K562 (cell line): ENCODE measurements around the gene LRRK1. TPM values are rescaled to one million over a fixed set of nuclear protein-coding genes. Genes with fewer than 3 reads are reported as not detected.

ENCODE experiments used
- ATAC-seq: fragments of 200-7000 bp; cut with Tn5 transposase; 3 replicates; pipeline ENCODE4 v1.9.1; 2020; ENCODE audit warnings: moderate library complexity
- BruUV-seq: library from RNA; stranded (reverse); fragments of 400-500 nt; replicated peaks from 2 replicates; lab custom pipeline; 2021; lab: Mats Ljungman, UMichigan
- CTCF ChIA-PET: fragments of 300-600 bp; formaldehyde crosslinking; extraction: SDS; loops from one replicate; lab custom pipeline; 2021; ENCODE audit warnings: low intra/inter-chr PET ratio; lab: Yijun Ruan, JAX
- POLR2A ChIA-PET: fragments of 300-600, 350-650 bp; sonication (Branson Sonifier 250); formaldehyde crosslinking; extraction: SDS; loops from one replicate; lab custom pipeline; 2021; ENCODE audit warnings: antibody characterized with exemption, inconsistent platforms; lab: Yijun Ruan, JAX
- DNase-seq, 4 experiments: peaks; one replicate each; pipeline versions ENCODE4 v3.0.0 to v3.0.0-alpha.2; 2011 to 2018; ENCODE audit warnings: low spot score in 3 of 4, mixed read lengths in 3 of 4; ENCODE audit errors: extremely low read depth in 1 of 4
- FAIRE-seq: peaks from 2 replicates; lab custom pipeline; 2011; peaks lifted over from hg19 to GRCh38; lab: Jason Lieb, UNC
- H2AFZ ChIP-seq: 2 replicates; pipeline ENCODE4 v1.6.0; 2011; ENCODE audit warnings: low read depth, low read length, control low read depth, inconsistent platforms
- H3K27ac ChIP-seq: fragments of 200-600 bp; 3 replicates; pipeline ENCODE4 v1.8.0; 2011; ENCODE audit warnings: low read depth, mild to moderate bottlenecking, control low read depth, inconsistent platforms, low read length, moderate library complexity, mixed read lengths; ENCODE audit errors: extremely low read depth
- H3K27me3 ChIP-seq, 2 experiments: fragments of 300-600 bp in 1 of 2; 2 replicates in 1 of 2; 3 replicates in 1 of 2; pipeline versions ENCODE4 v1.6.0 to v1.8.0; 2011; ENCODE audit warnings: inconsistent platforms in 2 of 2, low read length in 2 of 2, mild to moderate bottlenecking in 1 of 2, mixed read lengths in 1 of 2, moderate library complexity in 1 of 2; ENCODE audit not compliant: control insufficient read depth in 2 of 2, insufficient read depth in 2 of 2
- H3K36me3 ChIP-seq: fragments of 300-600 bp; 3 replicates; pipeline ENCODE4 v1.8.0; 2011; ENCODE audit warnings: mild to moderate bottlenecking, low read length, inconsistent platforms; ENCODE audit not compliant: control insufficient read depth, insufficient read depth
- H3K4me1 ChIP-seq, 2 experiments: fragments of 200-600 bp in 1 of 2; replicated peaks in 1 of 2; 2 replicates in 1 of 2; 3 replicates in 1 of 2; pipeline versions ENCODE4 v1.5.1 to v1.8.0; 2011; ENCODE audit warnings: inconsistent platforms in 2 of 2, low read length in 2 of 2, mild to moderate bottlenecking in 1 of 2, mixed read lengths in 1 of 2, moderate library complexity in 1 of 2; ENCODE audit not compliant: control insufficient read depth in 2 of 2, insufficient read depth in 2 of 2
- H3K4me2 ChIP-seq: 2 replicates; pipeline ENCODE4 v1.6.1; 2011; ENCODE audit warnings: low read length, control low read depth, inconsistent platforms, mixed read lengths; ENCODE audit not compliant: insufficient read depth
- H3K4me3 ChIP-seq: fragments of 200-600 bp; sonication (generic), shearing (Covaris generic); 2 replicates; pipeline ENCODE4 v1.5.1; 2016; ENCODE audit warnings: control low read depth, inconsistent platforms
- H3K79me2 ChIP-seq: fragments of 200-600 bp; 3 replicates; pipeline ENCODE4 v1.8.0; 2011; ENCODE audit warnings: low read length, inconsistent platforms; ENCODE audit not compliant: control insufficient read depth, insufficient read depth
- H3K9ac ChIP-seq, 2 experiments: 2 replicates each; pipeline versions ENCODE4 v1.6.0 to v1.6.1; 2011; ENCODE audit warnings: low read depth in 2 of 2, low read length in 2 of 2, control low read depth in 1 of 2, inconsistent platforms in 1 of 2, mild to moderate bottlenecking in 1 of 2, mixed read lengths in 1 of 2; ENCODE audit not compliant: insufficient read depth in 1 of 2
- H3K9me1 ChIP-seq: one replicate; pipeline ENCODE4 v1.6.0; 2011; ENCODE audit warnings: inconsistent platforms, mild to moderate bottlenecking, low read length, moderate library complexity; ENCODE audit not compliant: control insufficient read depth, insufficient read depth
- H3K9me3 ChIP-seq: replicated peaks from 2 replicates; pipeline ENCODE4 v1.5.1; 2011; ENCODE audit warnings: low read depth, low read length, inconsistent platforms; ENCODE audit not compliant: control insufficient read depth, insufficient read depth
- H4K20me1 ChIP-seq: replicated peaks from 2 replicates; pipeline ENCODE4 v1.6.1; 2011; ENCODE audit warnings: low read length, inconsistent platforms, mixed read lengths; ENCODE audit not compliant: control insufficient read depth, insufficient read depth
- MTF1 ChIP-seq: fragments of 250-450 bp; sonication (Bioruptor Pico); IDR thresholded peaks from 2 replicates; pipeline ENCODE4 v1.9.0; 2021; ENCODE audit warnings: moderate library complexity, mild to moderate bottlenecking, inconsistent platforms, borderline replicate concordance
- SMC3 ChIP-seq: conservative IDR thresholded peaks from 2 replicates; pipeline ENCODE4 v1.6.1; 2011; ENCODE audit warnings: low read depth, low read length, improper control_type of control experiment; ENCODE audit not compliant: insufficient read depth
- ZBTB7A ChIP-seq: IDR thresholded peaks from 2 replicates; pipeline ENCODE4 v1.6.1; 2011; ENCODE audit warnings: low read depth, mild to moderate bottlenecking, low read length, moderate library complexity, borderline replicate concordance; ENCODE audit not compliant: control insufficient read depth
- WGBS: fragments of 100-300 bp; shearing (Covaris generic); methylation state at CpG from one replicate; pipeline ENCODE4 v1.1.6; 2016; ENCODE audit warnings: low coverage, mixed read lengths; ENCODE audit not compliant: insufficient coverage; ENCODE audit errors: missing lambda C conversion rate; 5-methylcytosine and 5-hydroxymethylcytosine counted together
- in situ Hi-C: fragments of 300-500 bp; cut with MboI; formaldehyde crosslinking; loops from 4 replicates; pipeline ENCODE4 v1.15.0; 2018; ENCODE audit warnings: inconsistent platforms, mixed read lengths
- intact Hi-C: fragments of 100-400 bp; cut with micrococcal nuclease; formaldehyde crosslinking; loops from 2 replicates; pipeline ENCODE4 v1.14.2; 2022
- polyA plus RNA-seq, 8 experiments: library from polyadenylated mRNA; depleted of rRNA in 4 of 8; stranded (reverse) in 5 of 8; unstranded in 3 of 8; fragments of >200 nt; fragmentation: Nextera tagmentation in 2 of 8; fragmentation: Illumina TruSeq in 1 of 8; extraction: Ambion mirVana in 2 of 8; extraction: Trizol in 1 of 8; gene quantifications; 2 replicates each; pipeline versions ENCODE4 v1.2.1 to v1.2.3, GENCODE V29; 2011 to 2014; ENCODE audit warnings: inconsistent platforms in 1 of 8, missing spikeins in 1 of 8
- total RNA-seq, 7 experiments: library from RNA; depleted of rRNA in 6 of 7; stranded (reverse); fragments of >200 nt in 6 of 7; fragmentation: Illumina TruSeq in 2 of 7; extraction: Trizol in 2 of 7; gene quantifications; 2 replicates each; pipeline versions ENCODE4 v1.2.1 to v1.2.3, GENCODE V29; 2011 to 2021; ENCODE audit warnings: low replicate concordance in 1 of 7
- TF ChIP-seq, protein P1 (sequence below): sonication (generic); formaldehyde crosslinking; IDR thresholded peaks from 2 replicates; pipeline ENCODE4 v1.8.1; 2022; ENCODE audit warnings: missing genetic modification reagents

The LRRK1 gene
- total and polyA plus RNA-seq, 9 of the 15 experiments (the other 6 are each of a cell fraction or from before 2014, with no cell fraction given): 0.01 to 1.5 (median 0.11) TPM

DNA sequence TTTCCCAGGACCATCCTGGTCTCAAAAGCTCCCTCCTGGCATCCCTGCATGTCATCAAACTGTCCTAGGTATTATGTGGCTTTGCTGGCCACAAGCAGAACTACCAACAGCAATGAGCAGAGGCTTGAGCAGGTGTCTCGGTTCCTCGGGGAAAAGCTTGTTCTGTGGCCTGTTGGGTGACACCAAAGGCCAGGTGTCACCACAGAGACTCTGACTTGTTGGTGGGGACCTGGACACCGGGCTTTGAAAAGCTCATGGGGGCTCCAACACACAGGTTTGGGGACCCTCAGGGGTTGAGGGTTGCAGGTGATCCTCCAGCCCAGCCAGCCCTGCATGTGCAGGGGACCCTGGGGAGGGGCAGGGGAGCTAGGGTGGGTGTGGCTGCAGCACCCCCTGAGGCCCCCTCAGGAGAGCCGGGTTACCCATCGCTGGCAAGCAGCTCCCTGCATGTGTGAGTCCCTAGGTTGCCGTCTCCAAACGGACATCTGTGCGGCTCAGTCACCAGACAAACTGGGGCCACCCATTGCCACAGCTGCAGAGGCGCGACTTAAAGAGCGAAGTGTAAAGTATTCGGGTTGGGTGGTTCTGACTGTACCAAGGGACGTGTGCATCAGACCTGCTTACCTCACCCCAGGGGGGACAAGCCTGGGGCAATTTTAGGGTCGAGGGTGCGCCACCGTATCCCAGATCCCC, 192.6 kb downstream of the LRRK1 start:
- Histone ChIP-seq H3K4me2 (no peak overlapping the region), H3K27ac (no peak overlapping the region), H3K9me3 (no peaks in the 10 kb centered on the region), H4K20me1 (peaks cover 3% of the 10 kb centered on the region; the same call in 1 of the 2 replicates), H2AFZ (no peak overlapping the region), H3K9me1 (no peaks in the 10 kb centered on the region), H3K4me1 (peaks cover 32 to 46% of the 10 kb centered on the region in 2 experiments), H3K36me3 (no peaks in the 10 kb centered on the region), H3K27me3 (peaks cover 0 to 5% of the 10 kb centered on the region in 2 experiments; a peak in 1 of 5 replicates), H3K4me3 (no peak overlapping the region), H3K9ac (no peak overlapping the region), H3K79me2 (no peaks in the 10 kb centered on the region)
- WGBS: 35% methylated on average over 14 of the region's 16 CpGs
- TF ChIP-seq MTF1 (CRISPR knock-in tag) (no peak), ZBTB7A (no peak), SMC3 (no peak)
- TF ChIP-seq, protein P1, sequence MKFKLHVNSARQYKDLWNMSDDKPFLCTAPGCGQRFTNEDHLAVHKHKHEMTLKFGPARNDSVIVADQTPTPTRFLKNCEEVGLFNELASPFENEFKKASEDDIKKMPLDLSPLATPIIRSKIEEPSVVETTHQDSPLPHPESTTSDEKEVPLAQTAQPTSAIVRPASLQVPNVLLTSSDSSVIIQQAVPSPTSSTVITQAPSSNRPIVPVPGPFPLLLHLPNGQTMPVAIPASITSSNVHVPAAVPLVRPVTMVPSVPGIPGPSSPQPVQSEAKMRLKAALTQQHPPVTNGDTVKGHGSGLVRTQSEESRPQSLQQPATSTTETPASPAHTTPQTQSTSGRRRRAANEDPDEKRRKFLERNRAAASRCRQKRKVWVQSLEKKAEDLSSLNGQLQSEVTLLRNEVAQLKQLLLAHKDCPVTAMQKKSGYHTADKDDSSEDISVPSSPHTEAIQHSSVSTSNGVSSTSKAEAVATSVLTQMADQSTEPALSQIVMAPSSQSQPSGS (CRISPR knock-in tag): no peak
- ATAC-seq (no peak), DNase-seq (no peak), FAIRE-seq (no peak)
- BruUV-seq: no TSS peak
- ChIA-PET CTCF (no interaction called here), POLR2A (interaction anchor here (0.5 to 1.1 kb wide), 3 partner anchors 15 to 32 kb away, joined by 3 to 5 read pairs (median 3); no protein-coding TSS in a partner anchor)
- in situ Hi-C loops (no loop called here), intact Hi-C loops (no loop called here)
